ENCODE measurements around the gene HNRNPCL1.

HNRNPCL1 gene

GRCh38 chr1:12810691-12811408 is 37.7 kb downstream of the HNRNPCL1 start:
- TF ChIP-seq CTCF (conservative IDR thresholded peaks at IDR 0.05; ENCODE audit: low read depth) = no peak
- DNase-seq (ENCODE audit: low spot score) = peak; percentile 27
- CTCF ChIA-PET = interaction anchor here (0.6 kb wide), 1 partner anchor 17 kb away, joined by 7 read pairs; no protein-coding TSS in a partner anchor
- POLR2A ChIA-PET (ENCODE audit: low non-redundant PET) = interaction anchor here (0.6 kb wide), 1 partner anchor 626 kb away, joined by 5 read pairs; no protein-coding TSS in a partner anchor
- peak overlapping the region; percentile 65 for H3K27ac ChIP-seq

GRCh38 chr1:12809933-12810332 is 38.6 kb downstream of the HNRNPCL1 start:
- no peak for DNase-seq (ENCODE audit: low spot score)
- peak overlapping the region; percentile 65; the same call in 1 of the 2 replicates for H3K27ac ChIP-seq
- CTCF ChIA-PET = no interaction called here
- POLR2A ChIA-PET (ENCODE audit: low non-redundant PET) = no interaction called here
- TF ChIP-seq CTCF (conservative IDR thresholded peaks at IDR 0.05; ENCODE audit: low read depth) = no peak

GRCh38 chr1:12799730-12800129 is 48.8 kb downstream of the HNRNPCL1 start:
- no peak for TF ChIP-seq CTCF (conservative IDR thresholded peaks at IDR 0.05; ENCODE audit: low read depth)
- no peak overlapping the region for H3K27ac ChIP-seq
- POLR2A ChIA-PET (ENCODE audit: low non-redundant PET) = no interaction called here
- no peak for DNase-seq (ENCODE audit: low spot score)
- CTCF ChIA-PET = no interaction called here

GRCh38 chr1:12798911-12799310 is 49.6 kb downstream of the HNRNPCL1 start:
- POLR2A ChIA-PET (ENCODE audit: low non-redundant PET) = no interaction called here
- TF ChIP-seq CTCF (conservative IDR thresholded peaks at IDR 0.05; ENCODE audit: low read depth) = no peak
- H3K27ac ChIP-seq = no peak overlapping the region
- DNase-seq (ENCODE audit: low spot score) = peak; percentile 27
- CTCF ChIA-PET = no interaction called here

All from RWPE1 (cell line).